HG02642 (cell line): ENCODE measurements around the gene STIM2.
"Not testable (repeated sequence)": the region's sequence is repeated elsewhere in the genome, so short reads cannot be mapped to it uniquely, and the experiment has no call there.

Experiments used
- ATAC-seq: cut with Tn5 transposase; IDR thresholded peaks from one replicate; pipeline ENCODE4 v1.9.1; 2021; ENCODE audit warnings: mild to moderate bottlenecking; ENCODE audit not compliant: unreplicated experiment, poor library complexity

The STIM2 gene

GRCh38 chr4:26945794-26946193, 85.2 kb downstream of the STIM2 start:
- no peak for ATAC-seq

GRCh38 chr4:26947318-26947717, 86.7 kb downstream of the STIM2 start:
- ATAC-seq = no peak

GRCh38 chr4:26950446-26950845, 89.8 kb downstream of the STIM2 start:
- ATAC-seq = no peak

- no peak for ATAC-seq
Measured at GRCh38 chr4:26952891-26953290, 92.2 kb downstream of the STIM2 start.

- no peak for ATAC-seq
Measured at GRCh38 chr4:26953366-26953765, 92.7 kb downstream of the STIM2 start.

- no peak for ATAC-seq
Measured at GRCh38 chr4:26953770-26954423, 93.3 kb downstream of the STIM2 start.

- no peak for ATAC-seq
Measured at GRCh38 chr4:26955241-26955640, 94.6 kb downstream of the STIM2 start.

- ATAC-seq = no peak
Measured at GRCh38 chr4:26958925-26959653, 98.4 kb downstream of the STIM2 start.

- no peak for ATAC-seq
Measured at GRCh38 chr4:26959654-26960047, 99.0 kb downstream of the STIM2 start.

GRCh38 chr4:26962720-26963119, 102.1 kb downstream of the STIM2 start:
- no peak for ATAC-seq

GRCh38 chr4:26964512-26964911, 103.9 kb downstream of the STIM2 start:
- ATAC-seq = no peak

GRCh38 chr4:26964994-26965393, 104.4 kb downstream of the STIM2 start:
- ATAC-seq = no peak

- not testable (repeated sequence) for ATAC-seq
Measured at GRCh38 chr4:26975464-26976181, 115.0 kb downstream of the STIM2 start.

- no peak for ATAC-seq
Measured at GRCh38 chr4:26978387-26979053, 117.9 kb downstream of the STIM2 start.

- ATAC-seq = no peak
Measured at GRCh38 chr4:26984896-26985295, 124.3 kb downstream of the STIM2 start.

GRCh38 chr4:26985873-26986272, 125.2 kb downstream of the STIM2 start:
- peak; percentile 87 for ATAC-seq

- no peak for ATAC-seq
Measured at GRCh38 chr4:26987191-26987590, 126.5 kb downstream of the STIM2 start.

GRCh38 chr4:26991057-26991456, 130.4 kb downstream of the STIM2 start:
- ATAC-seq = no peak

- peak; percentile 95 for ATAC-seq
Measured at GRCh38 chr4:26992657-26993361, 132.2 kb downstream of the STIM2 start.

- no peak for ATAC-seq
Measured at GRCh38 chr4:26993539-26993938, 132.9 kb downstream of the STIM2 start.
